Panc1 (cell line): ENCODE data around the gene PARVB. TPM values are rescaled to one million over a fixed set of nuclear protein-coding genes. Genes with fewer than 3 reads are reported as not detected.

Experiments used
- ATAC-seq: fragments of 200-7000 bp; cut with Tn5 transposase; 2 replicates; pipeline ENCODE4 v1.9.1; 2020; ENCODE audit warnings: mild to moderate bottlenecking, moderate library complexity
- BruUV-seq: library from RNA; stranded (reverse); fragments of 400-500 nt; replicated peaks from 2 replicates; lab custom pipeline; 2021; lab: Mats Ljungman, UMichigan
- CTCF ChIA-PET: fragments of 300-600 bp; sonication (Branson Sonifier 250); formaldehyde crosslinking; loops from one replicate; lab custom pipeline; 2022; ENCODE audit warnings: antibody characterized with exemption; lab: Charles Lee
- POLR2A ChIA-PET: fragments of 300-600 bp; sonication (Branson Sonifier 250); formaldehyde crosslinking; loops from one replicate; lab custom pipeline; 2022; ENCODE audit warnings: antibody characterized with exemption; lab: Charles Lee
- DNase-seq: peaks from one replicate; pipeline ENCODE4 v3.0.0-alpha.2; 2010; ENCODE audit warnings: low read depth, low spot score
- H3K27ac ChIP-seq: 2 replicates; pipeline ENCODE4 v1.5.1; 2011; ENCODE audit warnings: mild to moderate bottlenecking, low read length, inconsistent platforms
- H3K27me3 ChIP-seq: fragments of 200-500 bp; sonication (Bioruptor generic); 2 replicates; pipeline ENCODE4 v1.6.0; 2014; ENCODE audit warnings: low read length, inconsistent platforms; ENCODE audit not compliant: control insufficient read depth, insufficient read depth
- H3K36me3 ChIP-seq: fragments of 200-500 bp; sonication (Bioruptor generic); 2 replicates; pipeline ENCODE4 v1.5.1; 2014; ENCODE audit warnings: inconsistent platforms, mild to moderate bottlenecking, low read length, moderate library complexity; ENCODE audit not compliant: control insufficient read depth, insufficient read depth
- H3K4me1 ChIP-seq: 2 replicates; pipeline ENCODE4 v1.5.1; 2011; ENCODE audit warnings: inconsistent platforms, mild to moderate bottlenecking, low read length, moderate library complexity; ENCODE audit not compliant: control insufficient read depth, insufficient read depth
- H3K4me3 ChIP-seq, 2 experiments: 2 replicates each; pipeline ENCODE4 v1.5.1; 2011 to 2012; ENCODE audit warnings: low read depth in 2 of 2, low read length in 2 of 2, mild to moderate bottlenecking in 2 of 2, inconsistent platforms in 1 of 2, moderate library complexity in 1 of 2
- H3K9me3 ChIP-seq: fragments of 200-500 bp; sonication (Bioruptor generic); 2 replicates; pipeline ENCODE4 v1.5.1; 2014; ENCODE audit warnings: low read depth, mild to moderate bottlenecking, inconsistent platforms, low read length, moderate library complexity; ENCODE audit not compliant: control insufficient read depth, insufficient read depth
- CTCF ChIP-seq: fragments of 450-650 bp; IDR thresholded peaks from 2 replicates; pipeline ENCODE4 v1.5.1; 2017; ENCODE audit warnings: mild to moderate bottlenecking
- POLR2AphosphoS5 ChIP-seq: IDR thresholded peaks from 2 replicates; pipeline ENCODE4 v1.6.1; 2012; ENCODE audit warnings: mild to moderate bottlenecking, low read depth, low read length, moderate library complexity
- REST ChIP-seq, 2 experiments: IDR thresholded peaks; 2 replicates each; pipeline ENCODE4 v1.6.1; 2011 to 2012; ENCODE audit warnings: low read depth in 2 of 2, control low read depth in 1 of 2, low read length in 1 of 2, mild to moderate bottlenecking in 1 of 2, moderate library complexity in 1 of 2; ENCODE audit not compliant: insufficient read depth in 1 of 2
- SIN3A ChIP-seq: IDR thresholded peaks from 2 replicates; pipeline ENCODE4 v1.6.1; 2012; ENCODE audit warnings: low read depth, mild to moderate bottlenecking, low read length, moderate library complexity, borderline replicate concordance; ENCODE audit not compliant: insufficient read depth
- TCF7L2 ChIP-seq: IDR thresholded peaks from 2 replicates; pipeline ENCODE4 v1.6.1; 2011; ENCODE audit warnings: mild to moderate bottlenecking, low read depth, low read length, inconsistent platforms
- in situ Hi-C: cut with HindIII; loops from 2 replicates; pipeline ENCODE4 v1.10.0; 2016; ENCODE audit warnings: low sequenced_read_pairs, low pct_unique_long_range_greater_than_20kb
- intact Hi-C: fragments of 100-400 bp; cut with micrococcal nuclease; formaldehyde crosslinking; loops from one replicate; pipeline ENCODE4 v1.10.0; 2022; ENCODE audit not compliant: unreplicated experiment
- total RNA-seq: library from RNA; stranded (reverse); gene quantifications from one replicate; pipeline ENCODE4 v1.2.1, GENCODE V29; 2021; ENCODE audit not compliant: unreplicated experiment

Gene PARVB
- total RNA-seq, 1 experiment from 2014 or later = 28.1 TPM

- ChIA-PET CTCF (no interaction called here), POLR2A (no interaction called here)
- no peaks in the 10 kb centered on the region for H3K9me3 ChIP-seq
- no peak for DNase-seq
- in situ Hi-C loops = no loop called here
- H3K36me3 ChIP-seq = no peaks in the 10 kb centered on the region
- H3K4me1 ChIP-seq = peaks cover 9% of the 10 kb centered on the region
- no peak for ATAC-seq
- TF ChIP-seq TCF7L2 (no peak), SIN3A (no peak)
- BruUV-seq = TSS peak; percentile 79
- intact Hi-C loops = no loop called here
- no peak overlapping the region for H3K27ac ChIP-seq
- no peak overlapping the region for H3K4me3 ChIP-seq
- H3K27me3 ChIP-seq = no peaks in the 10 kb centered on the region
These were observed 3.1 kb upstream of the PARVB start for GRCh38 chr22:44020981-44021380.

GRCh38 chr22:44023404-44024287 is 456 bp upstream of the PARVB start:
- Histone ChIP-seq H3K9me3 (no peaks in the 10 kb centered on the region), H3K27ac (peak overlapping the region; percentile 89)
- POLR2A ChIA-PET = no interaction called here

More at GRCh38 chr22:44023404-44024287, 456 bp upstream of the PARVB start:
- in situ Hi-C loops = no loop called here
- intact Hi-C loops = no loop called here
- H3K36me3 ChIP-seq = no peaks in the 10 kb centered on the region
- TF ChIP-seq REST (IDR thresholded peaks at IDR 0.05; ENCODE audit: insufficient read depth in 1 of 2, low read depth in 2 of 2, low read length in 1 of 2) (no peak), TCF7L2 (no peak), SIN3A (no peak), POLR2AphosphoS5 (no peak), CTCF (no peak)
- no peak for DNase-seq
- H3K4me3 ChIP-seq = peak overlapping the region; percentile 51 to 68
- H3K4me1 ChIP-seq = peaks cover 15% of the 10 kb centered on the region
- H3K27me3 ChIP-seq = no peaks in the 10 kb centered on the region
- ATAC-seq = peak; percentile 76
- CTCF ChIA-PET = no interaction called here
- BruUV-seq = no TSS peak
